Transverse colon (tissue), 4 donors: ENCODE measurements around the gene PCDHGB6.

Source experiments
- CTCF ChIP-seq, 5 experiments: fragments of 200-600 bp in 3 of 5; fragments of 450-650 bp in 2 of 5; sonication (generic) in 3 of 5; IDR thresholded peaks; 1 replicate in 2 of 5; 2 replicates in 3 of 5; pipeline ENCODE4 v1.5.1; 2016 to 2017; ENCODE audit warnings: antibody characterized with exemption in 5 of 5, inconsistent platforms in 3 of 5, mild to moderate bottlenecking in 2 of 5, moderate library complexity in 1 of 5
- POLR2AphosphoS5 ChIP-seq, 3 donors: sonication (generic); formaldehyde crosslinking; IDR thresholded peaks; one replicate each; pipeline ENCODE4 v1.6.1; 2016; ENCODE audit warnings: antibody characterized with exemption in 3 of 3

GRCh38 chr5:141441571-141442170 is 33.9 kb downstream of the PCDHGB6 start:
- TF ChIP-seq CTCF (IDR thresholded peaks at IDR 0.05) = no peak
- no peak for TF ChIP-seq POLR2AphosphoS5 (IDR thresholded peaks at IDR 0.05)
